ENCODE measurements around the gene AZGP1. TPM values are rescaled to one million over a fixed set of nuclear protein-coding genes. Genes with fewer than 3 reads are reported as not detected.

The AZGP1 gene
- total RNA-seq, 1 donor from 2014 or later, result 1.6 TPM

DNA sequence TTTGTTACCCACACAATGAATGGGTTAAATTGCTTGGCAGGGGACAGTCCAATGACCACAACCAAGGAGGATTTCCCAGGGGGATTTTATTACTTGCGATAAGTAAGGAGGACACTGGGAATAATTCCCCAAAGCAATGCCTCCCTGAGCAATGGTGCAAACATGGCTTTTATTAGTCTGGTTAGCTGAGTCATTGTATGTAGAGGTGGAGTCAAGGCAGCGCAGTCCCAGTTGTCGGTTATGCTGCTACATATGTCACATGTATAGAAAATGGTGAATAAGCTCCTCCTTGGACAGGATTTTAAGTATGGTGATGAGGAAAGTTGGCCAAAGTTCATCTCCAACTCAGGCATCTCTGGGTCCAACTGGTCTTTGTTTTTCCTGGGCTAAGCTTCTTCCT, 52.6 kb downstream of the AZGP1 start:
- Histone ChIP-seq H3K27me3 (ENCODE audit: control insufficient read depth, insufficient read depth, low read length) (no peaks in the 10 kb centered on the region), H3K4me3 (ENCODE audit: low read depth, low read length) (no peak overlapping the region), H3K36me3 (ENCODE audit: control insufficient read depth, insufficient read depth, low read length) (peaks cover 2% of the 10 kb centered on the region)
- no peak for FAIRE-seq
- no peak for DNase-seq (ENCODE audit: low read depth)
- TF ChIP-seq, protein P1, sequence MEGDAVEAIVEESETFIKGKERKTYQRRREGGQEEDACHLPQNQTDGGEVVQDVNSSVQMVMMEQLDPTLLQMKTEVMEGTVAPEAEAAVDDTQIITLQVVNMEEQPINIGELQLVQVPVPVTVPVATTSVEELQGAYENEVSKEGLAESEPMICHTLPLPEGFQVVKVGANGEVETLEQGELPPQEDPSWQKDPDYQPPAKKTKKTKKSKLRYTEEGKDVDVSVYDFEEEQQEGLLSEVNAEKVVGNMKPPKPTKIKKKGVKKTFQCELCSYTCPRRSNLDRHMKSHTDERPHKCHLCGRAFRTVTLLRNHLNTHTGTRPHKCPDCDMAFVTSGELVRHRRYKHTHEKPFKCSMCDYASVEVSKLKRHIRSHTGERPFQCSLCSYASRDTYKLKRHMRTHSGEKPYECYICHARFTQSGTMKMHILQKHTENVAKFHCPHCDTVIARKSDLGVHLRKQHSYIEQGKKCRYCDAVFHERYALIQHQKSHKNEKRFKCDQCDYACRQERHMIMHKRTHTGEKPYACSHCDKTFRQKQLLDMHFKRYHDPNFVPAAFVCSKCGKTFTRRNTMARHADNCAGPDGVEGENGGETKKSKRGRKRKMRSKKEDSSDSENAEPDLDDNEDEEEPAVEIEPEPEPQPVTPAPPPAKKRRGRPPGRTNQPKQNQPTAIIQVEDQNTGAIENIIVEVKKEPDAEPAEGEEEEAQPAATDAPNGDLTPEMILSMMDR (IDR thresholded peaks at IDR 0.05; ENCODE audit: insufficient read depth, low read length, severe bottlenecking), result no peak

DNA sequence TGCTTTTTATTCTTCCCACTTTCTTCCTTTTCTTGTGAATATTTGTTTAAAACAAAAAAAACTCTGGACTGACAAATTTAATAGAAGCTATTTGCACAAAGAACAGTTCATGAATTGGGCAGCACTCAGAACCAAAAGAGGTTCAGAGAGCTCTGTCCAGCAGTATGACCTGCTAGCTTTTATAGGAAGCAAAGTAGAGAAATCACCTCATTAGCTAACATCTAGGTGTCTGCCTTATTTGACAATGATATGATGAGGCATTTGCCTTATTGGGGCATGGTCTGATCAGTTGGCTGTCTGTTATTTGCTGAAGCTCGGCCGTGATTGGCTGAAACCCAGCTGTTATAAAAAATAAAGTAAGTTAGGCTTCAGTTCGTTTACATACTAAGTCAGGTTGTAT, 55.7 kb downstream of the AZGP1 start:
- Histone ChIP-seq H3K27me3 (ENCODE audit: control insufficient read depth, insufficient read depth, low read length) (no peaks in the 10 kb centered on the region), H3K4me3 (ENCODE audit: low read depth, low read length) (peak overlapping the region; percentile 79), H3K36me3 (ENCODE audit: control insufficient read depth, insufficient read depth, low read length) (peaks cover 4% of the 10 kb centered on the region)
- no peak for DNase-seq (ENCODE audit: low read depth)
- TF ChIP-seq, protein P1 (IDR thresholded peaks at IDR 0.05; ENCODE audit: insufficient read depth, low read length, severe bottlenecking), result no peak
- FAIRE-seq, result no peak

DNA sequence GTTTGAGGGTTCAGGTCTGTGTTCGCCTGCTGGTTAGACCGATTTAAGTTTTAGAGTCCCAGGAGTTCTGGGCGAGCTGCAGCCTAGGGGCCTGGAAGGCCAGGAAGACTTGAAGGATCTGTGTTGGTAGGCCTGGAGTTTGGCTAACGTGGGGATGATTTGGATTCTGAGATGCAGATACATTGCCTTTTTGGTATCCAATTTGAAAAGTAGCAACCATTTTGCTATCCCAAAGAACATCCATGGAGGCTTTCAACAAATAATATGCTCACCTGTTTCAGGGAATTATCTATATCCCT, 56.1 kb downstream of the AZGP1 start:
- FAIRE-seq, result no peak
- TF ChIP-seq, protein P1 (IDR thresholded peaks at IDR 0.05; ENCODE audit: insufficient read depth, low read length, severe bottlenecking), result no peak
- H3K27me3 ChIP-seq (ENCODE audit: control insufficient read depth, insufficient read depth, low read length), result no peaks in the 10 kb centered on the region
- H3K4me3 ChIP-seq (ENCODE audit: low read depth, low read length), result peak overlapping the region; percentile 79
- H3K36me3 ChIP-seq (ENCODE audit: control insufficient read depth, insufficient read depth, low read length), result peaks cover 4% of the 10 kb centered on the region
- no peak for DNase-seq (ENCODE audit: low read depth)

DNA sequence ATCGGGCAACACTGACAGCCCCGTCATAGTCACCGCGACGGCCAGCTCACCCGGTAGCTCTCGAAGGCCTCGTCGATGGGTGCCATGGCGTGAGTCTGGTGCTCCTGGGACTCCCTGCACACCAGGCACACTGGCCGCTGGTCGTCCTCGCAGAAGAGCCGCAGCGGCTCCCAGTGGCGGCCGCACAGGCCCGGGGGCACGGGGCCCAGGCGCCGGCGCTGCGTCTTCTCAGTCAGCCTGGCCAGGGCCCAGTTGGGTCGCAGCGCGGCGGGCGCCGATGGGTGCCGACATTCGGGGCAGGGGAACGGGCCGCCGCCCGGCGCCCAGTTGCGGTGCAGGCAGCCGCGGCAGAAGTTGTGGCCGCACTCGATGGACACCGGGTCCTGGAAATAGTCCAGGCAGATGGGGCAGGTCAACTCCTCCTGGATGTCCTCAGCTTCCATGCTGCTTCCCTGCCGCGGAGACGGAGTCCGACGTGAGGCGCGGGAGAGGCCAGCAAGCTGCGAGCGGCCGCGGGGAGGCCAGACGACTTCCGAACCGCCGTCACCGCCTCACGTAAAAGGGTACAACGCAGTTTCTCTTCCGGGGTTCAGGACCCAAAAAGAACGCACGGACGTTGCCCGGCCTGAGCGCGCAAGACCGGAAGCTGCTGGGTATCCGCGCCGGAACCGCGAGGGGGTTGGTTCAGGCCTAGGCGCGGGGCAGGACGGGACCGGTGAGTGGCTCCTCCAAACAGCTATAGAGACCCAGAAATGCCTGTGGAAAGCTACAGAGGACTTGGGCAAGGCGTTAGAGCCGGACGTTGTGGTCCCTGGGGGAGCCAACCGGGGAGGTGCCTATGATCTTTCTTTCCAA, 56.6 kb downstream of the AZGP1 start, which contains the start of gene TRIM4:
Gene TRIM4 (minus strand): TSS at position 572 of the 855 bp plus-strand sequence. CDS start 129 bp downstream, at position 443.
- Histone ChIP-seq H3K27me3 (ENCODE audit: control insufficient read depth, insufficient read depth, low read length) (no peaks in the 10 kb centered on the region), H3K4me3 (ENCODE audit: low read depth, low read length) (peak within 1 kb of the TSS; percentile 79), H3K36me3 (ENCODE audit: control insufficient read depth, insufficient read depth, low read length) (peaks cover 4% of the 10 kb centered on the region)
- TF ChIP-seq, protein P1 (IDR thresholded peaks at IDR 0.05; ENCODE audit: insufficient read depth, low read length, severe bottlenecking), result peak; percentile 50
- peak; percentile 87 for DNase-seq (ENCODE audit: low read depth)
- FAIRE-seq, result no peak

Other genes starting within 250 kb of the AZGP1 start
- gene CYP3A7, start 240.8 kb downstream of the AZGP1 start, total RNA-seq, result not detected in 2 replicates
- 0.26 TPM in 1 of 2 replicates, not detected in the other for gene CYP3A4, start 191.8 kb downstream of the AZGP1 start, total RNA-seq
- not detected in 2 replicates for gene CYP3A43, start 148.0 kb downstream of the AZGP1 start, total RNA-seq
- not detected in 2 replicates for gene OR2AE1, start 99.0 kb downstream of the AZGP1 start, total RNA-seq
- gene TRIM4, start 56.5 kb downstream of the AZGP1 start, total RNA-seq, result 17.1 and 20.7 TPM in 2 replicates
- not detected in 2 replicates for gene GJC3, start 46.4 kb downstream of the AZGP1 start, total RNA-seq
- 25.0 and 33.2 TPM in 2 replicates for gene ZKSCAN1, start 39.6 kb upstream of the AZGP1 start, total RNA-seq
- gene ZSCAN21, start 73.7 kb upstream of the AZGP1 start, total RNA-seq, result 9.6 and 11.6 TPM in 2 replicates
- 13.6 and 21.1 TPM in 2 replicates for gene ZNF3, start 105.7 kb upstream of the AZGP1 start, total RNA-seq
- 60.0 and 77.6 TPM in 2 replicates for gene COPS6, start 112.9 kb upstream of the AZGP1 start, total RNA-seq
- 15.9 and 46.1 TPM in 2 replicates for gene MCM7, start 125.4 kb upstream of the AZGP1 start, total RNA-seq
- gene AP4M1, start 125.6 kb upstream of the AZGP1 start, total RNA-seq, result 13.3 and 22.6 TPM in 2 replicates
- gene TAF6, start 143.3 kb upstream of the AZGP1 start, total RNA-seq, result 16.9 and 22.9 TPM in 2 replicates
- gene CNPY4, start 143.6 kb upstream of the AZGP1 start, total RNA-seq, result 2.4 and 2.9 TPM in 2 replicates
- gene MBLAC1, start 150.9 kb upstream of the AZGP1 start, total RNA-seq, result 1.2 and 1.6 TPM in 2 replicates
- 82.7 and 108 TPM in 2 replicates for gene LAMTOR4, start 172.9 kb upstream of the AZGP1 start, total RNA-seq
- 3.4 and 5.5 TPM in 2 replicates for gene TRAPPC14, start 182.7 kb upstream of the AZGP1 start, total RNA-seq
- under 0.01 and 0.51 TPM in 2 replicates for gene GAL3ST4, start 192.6 kb upstream of the AZGP1 start, total RNA-seq
- 1.0 and 1.3 TPM in 2 replicates for gene GPC2, start 201.3 kb upstream of the AZGP1 start, total RNA-seq
- under 0.01 and 0.13 TPM in 2 replicates for gene STAG3, start 201.9 kb upstream of the AZGP1 start, total RNA-seq
- gene PVRIG, start 243.9 kb upstream of the AZGP1 start, total RNA-seq, result not detected in 2 replicates

Data from bronchial epithelial cell (primary cell).